GM13977 (cell line): ENCODE data around the gene C6orf52.

Experiments
- DNase-seq: peaks from one replicate; pipeline ENCODE4 v3.0.0; 2012; ENCODE audit warnings: low spot score
- in situ Hi-C: fragments of 300-500 bp; cut with MboI; formaldehyde crosslinking; loops from one replicate; pipeline ENCODE4 v1.12.0; 2022; ENCODE audit warnings: low sequenced_read_pairs, low pct_unique_long_range_greater_than_20kb, mixed read lengths, inconsistent platforms; ENCODE audit not compliant: unreplicated experiment
- TF ChIP-seq, protein P1 (sequence below): IDR thresholded peaks from 2 replicates; pipeline ENCODE4 v1.5.1; 2012; ENCODE audit warnings: mild to moderate bottlenecking, control low read depth; ENCODE audit not compliant: insufficient read depth; ENCODE audit errors: extremely low read depth, missing control alignments

C6orf52 gene

DNA sequence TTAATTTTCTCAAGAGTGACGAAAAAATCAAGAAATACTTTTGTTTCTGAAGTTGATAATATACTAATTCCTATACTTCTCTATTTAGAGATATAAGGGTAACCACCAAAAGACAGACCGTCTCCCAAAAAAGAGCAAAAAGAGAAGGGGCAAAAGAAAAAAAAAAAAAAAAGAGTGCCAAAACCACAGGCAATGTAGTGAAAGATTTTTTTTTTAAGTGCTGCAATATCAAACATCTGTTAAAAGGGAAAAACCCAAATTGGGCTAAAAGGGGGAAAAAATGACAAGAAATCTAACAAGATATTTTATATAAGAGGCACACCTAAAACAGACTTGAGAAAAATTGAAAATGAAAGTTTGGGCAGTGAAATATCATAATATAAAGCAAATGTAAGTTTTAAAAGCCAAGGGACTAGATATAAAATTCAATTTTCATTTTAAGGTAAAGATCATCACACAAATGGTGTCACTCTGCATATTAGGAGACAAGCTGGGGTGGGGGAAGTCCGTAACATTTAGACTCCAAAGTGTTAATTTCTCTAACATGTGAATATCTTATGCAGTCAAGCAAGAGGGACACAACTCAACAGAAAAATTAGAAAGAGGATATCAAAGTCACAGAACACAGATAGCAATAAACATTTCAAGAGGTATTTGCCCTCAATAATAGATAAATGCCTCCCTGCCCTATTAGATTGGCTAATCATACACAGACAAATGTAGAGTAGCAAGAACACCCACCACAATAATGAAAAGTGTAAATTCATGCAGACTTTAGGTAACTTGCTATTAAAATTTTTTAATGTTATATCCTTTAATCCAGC, 9.1 kb downstream of the C6orf52 start:
- DNase-seq: no peak
- TF ChIP-seq, protein P1, sequence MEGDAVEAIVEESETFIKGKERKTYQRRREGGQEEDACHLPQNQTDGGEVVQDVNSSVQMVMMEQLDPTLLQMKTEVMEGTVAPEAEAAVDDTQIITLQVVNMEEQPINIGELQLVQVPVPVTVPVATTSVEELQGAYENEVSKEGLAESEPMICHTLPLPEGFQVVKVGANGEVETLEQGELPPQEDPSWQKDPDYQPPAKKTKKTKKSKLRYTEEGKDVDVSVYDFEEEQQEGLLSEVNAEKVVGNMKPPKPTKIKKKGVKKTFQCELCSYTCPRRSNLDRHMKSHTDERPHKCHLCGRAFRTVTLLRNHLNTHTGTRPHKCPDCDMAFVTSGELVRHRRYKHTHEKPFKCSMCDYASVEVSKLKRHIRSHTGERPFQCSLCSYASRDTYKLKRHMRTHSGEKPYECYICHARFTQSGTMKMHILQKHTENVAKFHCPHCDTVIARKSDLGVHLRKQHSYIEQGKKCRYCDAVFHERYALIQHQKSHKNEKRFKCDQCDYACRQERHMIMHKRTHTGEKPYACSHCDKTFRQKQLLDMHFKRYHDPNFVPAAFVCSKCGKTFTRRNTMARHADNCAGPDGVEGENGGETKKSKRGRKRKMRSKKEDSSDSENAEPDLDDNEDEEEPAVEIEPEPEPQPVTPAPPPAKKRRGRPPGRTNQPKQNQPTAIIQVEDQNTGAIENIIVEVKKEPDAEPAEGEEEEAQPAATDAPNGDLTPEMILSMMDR: no peak
- in situ Hi-C loops: no loop called here

DNA sequence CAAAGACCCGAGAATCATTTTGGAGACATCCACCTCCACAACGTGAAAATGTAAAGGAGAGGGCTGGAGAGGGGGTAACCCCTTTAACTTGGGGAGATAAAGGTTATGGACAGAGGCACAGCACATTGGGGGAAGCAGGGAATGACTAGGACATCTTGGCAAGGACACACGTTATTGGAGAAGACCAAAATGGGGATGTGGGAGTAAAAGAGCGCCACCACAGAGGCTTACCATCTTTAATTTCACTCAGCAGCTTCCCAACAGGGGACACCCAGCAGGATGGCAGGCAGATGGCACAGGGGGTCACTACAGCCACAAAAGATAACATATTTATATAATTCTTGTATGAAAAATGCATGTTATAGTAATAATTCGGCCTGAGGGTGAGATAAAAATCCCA, 9.8 kb downstream of the C6orf52 start:
- TF ChIP-seq, protein P1: no peak
- in situ Hi-C loops: no loop called here
- no peak for DNase-seq

DNA sequence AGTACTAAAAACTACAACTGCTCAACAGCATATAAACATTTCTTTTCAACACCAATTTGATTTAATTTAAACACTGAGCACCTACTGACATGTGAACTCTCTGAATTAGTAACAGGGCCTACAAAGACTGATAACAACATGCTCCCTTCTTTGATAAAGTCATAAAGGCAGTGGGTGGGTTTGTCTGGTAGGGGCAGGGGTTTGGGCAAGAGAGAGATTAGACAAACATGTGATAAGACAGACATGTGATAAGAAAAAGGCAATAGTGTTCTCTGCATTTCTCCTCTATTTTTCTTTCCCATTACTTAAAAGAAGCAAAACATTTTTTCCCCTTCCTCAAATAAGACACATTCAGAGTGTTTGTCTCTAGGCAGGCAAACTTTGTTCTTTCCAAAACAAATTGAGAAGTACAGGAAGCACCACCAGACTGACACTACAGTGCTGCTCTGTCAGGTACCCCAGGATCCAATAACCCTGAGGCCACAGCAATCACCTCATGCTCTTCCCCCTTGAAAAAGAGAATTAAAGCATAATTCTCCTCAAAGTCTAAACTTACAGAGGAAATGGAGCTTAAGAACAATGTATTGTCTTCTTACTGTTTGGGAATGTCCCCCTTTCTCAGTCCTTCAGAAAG, 11.9 kb downstream of the C6orf52 start:
- in situ Hi-C loops: no loop called here
- no peak for DNase-seq
- TF ChIP-seq, protein P1: no peak

DNA sequence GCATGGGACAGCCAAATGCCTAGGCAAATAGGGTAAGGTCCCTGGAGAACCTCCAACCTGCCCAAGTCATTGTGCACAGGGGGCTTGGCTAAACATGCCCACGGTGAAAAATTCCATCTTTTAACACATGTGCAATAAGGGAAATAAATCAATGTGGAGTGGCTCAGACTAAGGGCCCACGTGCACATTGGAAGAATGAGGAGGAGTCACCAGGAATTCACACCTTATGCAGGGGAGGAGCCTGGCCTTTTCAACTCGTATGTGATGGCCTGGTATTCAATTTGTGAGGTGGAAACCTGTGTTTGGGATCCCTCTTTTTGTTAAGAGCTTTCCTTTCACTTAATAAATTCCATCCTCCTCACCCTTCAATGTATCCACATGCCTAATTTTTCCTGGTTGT, 12.6 kb downstream of the C6orf52 start:
- TF ChIP-seq, protein P1: no peak
- in situ Hi-C loops: no loop called here
- no peak for DNase-seq

DNA sequence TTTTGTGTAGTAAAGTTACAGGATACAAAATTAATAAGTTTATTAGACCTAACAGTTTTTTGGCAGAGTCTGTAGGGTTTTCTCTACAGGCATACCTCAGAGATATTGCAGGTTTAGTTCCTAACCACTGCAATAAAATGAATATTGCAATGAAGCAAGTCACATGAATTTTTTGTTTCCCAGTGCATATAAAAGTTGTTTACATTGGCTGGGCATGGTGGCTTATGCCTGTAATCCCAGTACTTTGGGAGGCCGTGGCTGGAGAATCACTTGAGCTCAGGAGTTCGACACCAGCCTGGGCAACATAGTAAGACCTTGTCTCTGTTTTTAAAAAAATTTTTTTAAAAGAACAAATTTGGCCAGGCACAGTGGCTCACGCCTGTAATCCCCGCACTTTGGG, 16.0 kb downstream of the C6orf52 start:
- no peak for DNase-seq
- TF ChIP-seq, protein P1: no peak
- in situ Hi-C loops: no loop called here

DNA sequence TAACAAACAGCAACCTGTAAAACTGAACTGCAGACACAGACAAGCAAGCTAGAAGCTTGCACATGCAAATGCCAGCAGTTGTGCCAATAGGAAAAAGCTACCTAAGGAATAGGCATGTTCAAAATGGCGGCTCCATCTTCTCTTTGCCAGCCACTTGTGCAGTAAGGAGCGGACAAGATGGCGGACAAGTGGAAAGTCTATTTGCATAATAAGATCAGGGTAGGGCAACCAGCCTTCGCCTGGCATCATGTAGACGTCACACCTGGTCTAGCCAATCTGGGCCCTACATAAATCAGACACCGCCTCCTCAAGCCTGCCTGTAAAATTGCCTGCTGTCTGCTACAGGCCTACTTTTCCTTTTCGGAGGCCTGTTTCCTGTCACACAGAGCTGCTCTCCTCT, 18.0 kb downstream of the C6orf52 start:
- DNase-seq: no peak
- in situ Hi-C loops: no loop called here
- TF ChIP-seq, protein P1: no peak
